ENCODE measurements around the gene CPLX4. TPM values are rescaled to one million over a fixed set of nuclear protein-coding genes. Genes with fewer than 3 reads are reported as not detected.

The CPLX4 gene
- total and polyA plus RNA-seq, 2 of the 13 experiments (the other 11 are each of a cell fraction or from before 2014, with no cell fraction given): not detected

DNA sequence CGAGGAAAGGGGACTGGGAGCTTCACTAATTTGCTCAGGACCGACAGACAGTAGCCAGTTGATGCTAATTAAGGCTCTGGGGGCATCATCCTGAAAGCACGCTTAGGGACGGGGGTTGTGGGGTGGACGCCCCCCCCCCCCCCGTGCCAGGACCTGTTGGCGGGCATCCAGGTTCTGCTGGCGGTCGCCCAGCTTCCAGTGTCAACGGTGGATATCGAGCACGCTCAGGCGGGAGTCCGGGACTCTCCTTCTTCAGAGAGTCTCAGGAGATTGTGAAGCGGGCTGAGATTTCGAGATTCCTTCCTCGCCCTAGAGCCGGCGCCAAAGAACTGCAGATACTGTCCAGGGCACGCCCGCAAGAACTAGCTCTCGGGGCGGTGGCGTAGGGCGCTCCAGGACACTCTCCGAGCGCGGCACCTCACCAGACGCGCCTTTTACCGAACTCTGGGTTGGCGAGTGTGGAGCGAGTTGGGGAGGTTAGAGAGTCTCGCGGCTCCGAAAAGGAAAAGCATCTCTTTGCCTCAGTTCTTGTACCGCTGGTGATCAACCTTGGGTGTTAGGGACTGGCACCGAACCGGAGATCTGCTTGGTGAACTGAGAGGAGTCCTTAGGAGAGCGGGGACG is 50.8 kb downstream of the CPLX4 start:
- in situ Hi-C loops (cut with HindIII; ENCODE audit: extremely low pct_ligation_motif_present, low pct_unique_long_range_greater_than_20kb): loop anchor here (10.0 kb wide), 1 partner anchor 183 kb away; no protein-coding TSS in a partner anchor
- intact Hi-C loops (cut with micrococcal nuclease; ENCODE audit: unreplicated experiment): loop anchor here (2.0 kb wide), 1 partner anchor 19 kb away; no protein-coding TSS in a partner anchor

DNA sequence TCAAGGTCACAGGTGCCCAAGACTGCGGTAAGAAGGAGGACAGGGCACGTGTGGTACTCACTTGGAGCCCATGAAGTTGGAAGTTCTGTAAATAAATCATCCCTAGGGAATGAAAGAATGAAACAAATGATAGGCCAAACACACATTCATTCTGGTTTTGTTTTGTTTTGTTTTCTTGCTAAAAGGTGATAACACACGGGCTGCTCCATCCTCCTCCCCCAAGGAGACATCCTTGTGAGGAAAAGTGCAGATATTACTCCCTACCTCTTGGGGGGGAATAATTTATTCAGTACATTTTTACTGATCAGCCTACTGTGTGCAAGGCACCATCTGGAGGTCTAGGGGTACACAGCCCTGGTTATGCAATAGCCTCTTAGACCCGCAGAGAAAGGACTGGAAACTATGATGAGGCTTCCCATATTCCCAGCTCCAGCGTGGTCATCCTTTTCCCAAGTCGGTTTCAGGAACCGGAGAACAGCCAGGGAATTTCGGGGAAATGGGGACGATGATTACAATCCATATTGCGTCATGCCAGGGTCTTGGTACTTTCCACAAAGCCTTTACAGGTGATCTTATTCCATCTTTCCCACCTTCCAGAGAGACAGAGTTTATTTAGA is 51.5 kb downstream of the CPLX4 start:
- H4K20me1 ChIP-seq (ENCODE audit: insufficient read depth, low read length): no peaks in the 10 kb centered on the region
- BruUV-seq (replicated peaks): no TSS peak
- H2AFZ ChIP-seq (ENCODE audit: low read length): no peak overlapping the region
- in situ Hi-C loops (cut with HindIII; ENCODE audit: extremely low pct_ligation_motif_present, low pct_unique_long_range_greater_than_20kb) (loop anchor here (10.0 kb wide), 1 partner anchor 182 kb away; no protein-coding TSS in a partner anchor), intact Hi-C loops (cut with micrococcal nuclease; ENCODE audit: unreplicated experiment) (no loop called here)
- H3K27me3 ChIP-seq (ENCODE audit: control insufficient read depth in 1 of 2, insufficient read depth in 2 of 2, low read length in 2 of 2): peaks cover 9 to 71% of the 10 kb centered on the region in 2 experiments
- no peak for DNase-seq (ENCODE audit: low spot score)
- H3K27ac ChIP-seq (ENCODE audit: extremely low read length, insufficient read depth, low read length): no peak overlapping the region
- H3K4me1 ChIP-seq (ENCODE audit: insufficient read depth, low read length): no peaks in the 10 kb centered on the region
- no peaks in the 10 kb centered on the region for H3K9me3 ChIP-seq (ENCODE audit: low read length)
- no peaks in the 10 kb centered on the region for H3K36me3 ChIP-seq (replicated peaks in 1 of 2; ENCODE audit: control insufficient read depth in 1 of 2, insufficient read depth in 2 of 2, low read length in 2 of 2)
- H3K9ac ChIP-seq (ENCODE audit: insufficient read depth, low read depth, low read length): no peak overlapping the region
- no peak for ATAC-seq
- no peak overlapping the region for H3K4me2 ChIP-seq (ENCODE audit: low read depth, low read length)
- FAIRE-seq: no peak
- 0 out of 2 replicates have a peak, but pooled peaks have one; percentile 6 for TF ChIP-seq CEBPB (IDR thresholded peaks at IDR 0.05; ENCODE audit: borderline replicate concordance, low read depth, low read length)
- no peak for TF ChIP-seq RBAK (CRISPR knock-in tag; IDR thresholded peaks at IDR 0.05)
- 0 out of 2 replicates have a peak, but pooled peaks have one; percentile 11 for TF ChIP-seq ATF7 (IDR thresholded peaks at IDR 0.05)
- TF ChIP-seq ATF7 (CRISPR knock-in tag; IDR thresholded peaks at IDR 0.05): no peak
- H3K4me3 ChIP-seq (replicated peaks in 1 of 3; ENCODE audit: insufficient read depth in 1 of 3, low read depth in 2 of 3, low read length in 3 of 3): no peak overlapping the region
- CTCF ChIA-PET (ENCODE audit: low intra/inter-chr PET ratio, low total read pairs): no interaction called here
- no peaks in the 10 kb centered on the region for H3K79me2 ChIP-seq (ENCODE audit: insufficient read depth, low read length)
- WGBS (ENCODE audit: low lambda C conversion rate): 20% methylated on average over 10 of the region's 10 CpGs
- POLR2A ChIA-PET: no interaction called here

More for the DNA sequence above, 50.8 kb downstream of the CPLX4 start:
- CTCF ChIA-PET (ENCODE audit: low intra/inter-chr PET ratio, low total read pairs): interaction anchor here (2.0 kb wide), 1 partner anchor 18 kb away, joined by 10 read pairs; no protein-coding TSS in a partner anchor
- ATAC-seq (no peak), FAIRE-seq (no peak), DNase-seq (ENCODE audit: low spot score) (no peak)
- POLR2A ChIA-PET: no interaction called here
- H3K4me3 ChIP-seq (replicated peaks in 1 of 3; ENCODE audit: insufficient read depth in 1 of 3, low read depth in 2 of 3, low read length in 3 of 3): no peak overlapping the region
- TF ChIP-seq EZH2 (conservative IDR thresholded peaks at IDR 0.05; ENCODE audit: low read depth, low read length) (0 out of 2 replicates have a peak, but pooled peaks have one; percentile 11), TBL1XR1 (IDR thresholded peaks at IDR 0.05; ENCODE audit: borderline replicate concordance, low read length, partially characterized antibody) (no peak)
- H3K4me1 ChIP-seq (ENCODE audit: insufficient read depth, low read length): no peaks in the 10 kb centered on the region
- H3K27ac ChIP-seq (ENCODE audit: extremely low read length, insufficient read depth, low read length): no peak overlapping the region
- no peaks in the 10 kb centered on the region for H3K79me2 ChIP-seq (ENCODE audit: insufficient read depth, low read length)
- no peak overlapping the region for H3K4me2 ChIP-seq (ENCODE audit: low read depth, low read length)
- H3K9ac ChIP-seq (ENCODE audit: insufficient read depth, low read depth, low read length): no peak overlapping the region
- no peak overlapping the region for H2AFZ ChIP-seq (ENCODE audit: low read length)
- no peaks in the 10 kb centered on the region for H4K20me1 ChIP-seq (ENCODE audit: insufficient read depth, low read length)
- H3K9me3 ChIP-seq (ENCODE audit: low read length): no peaks in the 10 kb centered on the region
- no TSS peak for BruUV-seq (replicated peaks)
- peaks cover 9 to 77% of the 10 kb centered on the region in 2 experiments for H3K27me3 ChIP-seq (ENCODE audit: control insufficient read depth in 1 of 2, insufficient read depth in 2 of 2, low read length in 2 of 2)
- 26% methylated on average over 23 of the region's 41 CpGs for WGBS (ENCODE audit: low lambda C conversion rate)
- no peaks in the 10 kb centered on the region for H3K36me3 ChIP-seq (replicated peaks in 1 of 2; ENCODE audit: control insufficient read depth in 1 of 2, insufficient read depth in 2 of 2, low read length in 2 of 2)
